K562 (cell line): ENCODE results near the gene FBXL13. TPM values are rescaled to one million over a fixed set of nuclear protein-coding genes. Genes with fewer than 3 reads are reported as not detected.

ENCODE experiments used
- BHLHE40 ChIP-seq: IDR thresholded peaks from 2 replicates; pipeline ENCODE4 v1.6.1; 2011; ENCODE audit warnings: low read length, improper control_type of control experiment
- CREB1 ChIP-seq, 2 experiments: sonication (generic) in 1 of 2; formaldehyde crosslinking in 1 of 2; IDR thresholded peaks; 2 replicates each; pipeline versions ENCODE4 v1.6.1 to v1.8.0; 2012 to 2022; ENCODE audit warnings: inconsistent platforms in 1 of 2, mild to moderate bottlenecking in 1 of 2, missing genetic modification reagents in 1 of 2, moderate library complexity in 1 of 2
- DPF2 ChIP-seq: fragments of 450-650 bp; IDR thresholded peaks from 2 replicates; pipeline ENCODE4 v1.6.1; 2016
- FOXK2 ChIP-seq, 2 experiments: fragments of 450-650 bp; IDR thresholded peaks in 1 of 2; conservative IDR thresholded peaks in 1 of 2; 2 replicates each; pipeline ENCODE4 v1.6.1; 2016; ENCODE audit warnings: low read depth in 2 of 2, mild to moderate bottlenecking in 1 of 2
- FOXP1 ChIP-seq: sonication (generic); formaldehyde crosslinking; IDR thresholded peaks from 2 replicates; pipeline ENCODE4 v1.8.0; 2022; ENCODE audit warnings: mild to moderate bottlenecking, missing genetic modification reagents
- GTF2F1 ChIP-seq: IDR thresholded peaks from 2 replicates; pipeline ENCODE4 v1.6.1; 2011; ENCODE audit warnings: low read depth, low read length, improper control_type of control experiment
- KAT8 ChIP-seq: fragments of 450-650 bp; IDR thresholded peaks from 2 replicates; pipeline ENCODE4 v1.6.1; 2016; ENCODE audit warnings: low read depth, mild to moderate bottlenecking
- KLF16 ChIP-seq: IDR thresholded peaks from 2 replicates; pipeline ENCODE4 v1.6.1; 2016; ENCODE audit warnings: antibody characterized with exemption
- L3MBTL2 ChIP-seq: fragments of 450-650 bp; IDR thresholded peaks from 2 replicates; pipeline ENCODE4 v1.6.1; 2016; ENCODE audit warnings: mild to moderate bottlenecking, moderate library complexity
- MTA3 ChIP-seq: fragments of 450-650 bp; formaldehyde crosslinking; IDR thresholded peaks from 2 replicates; pipeline ENCODE4 v1.6.1; 2017; ENCODE audit warnings: mild to moderate bottlenecking, borderline replicate concordance
- NCOA1 ChIP-seq: fragments of 450-650 bp; IDR thresholded peaks from 2 replicates; pipeline ENCODE4 v1.6.1; 2016; ENCODE audit warnings: low read depth
- NR4A1 ChIP-seq, 2 experiments: fragments of 250-450 bp in 1 of 2; fragments of 450-650 bp in 1 of 2; sonication (Bioruptor Pico) in 1 of 2; IDR thresholded peaks; 2 replicates each; pipeline versions ENCODE4 v1.4.0 to v1.6.1; 2016 to 2020; ENCODE audit warnings: mild to moderate bottlenecking in 2 of 2, missing compliant biosample characterization in 1 of 2, missing genetic modification characterization in 1 of 2, moderate library complexity in 1 of 2
- PYGO2 ChIP-seq: fragments of 450-650 bp; IDR thresholded peaks from 2 replicates; pipeline ENCODE4 v1.6.1; 2016; ENCODE audit warnings: mild to moderate bottlenecking, missing genetic modification characterization, moderate library complexity, missing compliant biosample characterization
- STAT5B ChIP-seq: fragments of 250-450 bp; sonication (Bioruptor Pico); IDR thresholded peaks from 2 replicates; pipeline ENCODE4 v1.8.0; 2021; ENCODE audit warnings: mild to moderate bottlenecking, inconsistent platforms
- TEAD2 ChIP-seq: fragments of 450-650 bp; IDR thresholded peaks from 2 replicates; pipeline ENCODE4 v1.6.1; 2016; ENCODE audit warnings: missing genetic modification characterization, control low read depth, missing compliant biosample characterization
- THRAP3 ChIP-seq: fragments of 450-650 bp; IDR thresholded peaks from 2 replicates; pipeline ENCODE4 v1.6.1; 2016; ENCODE audit warnings: mild to moderate bottlenecking, inconsistent platforms, borderline replicate concordance
- ZNF24 ChIP-seq: fragments of 450-650 bp; IDR thresholded peaks from 2 replicates; pipeline ENCODE4 v1.6.1; 2016
- ZNF384 ChIP-seq: IDR thresholded peaks from 2 replicates; pipeline ENCODE4 v1.6.1; 2012; ENCODE audit warnings: low read depth, low read length, improper control_type of control experiment
- ZNF644 ChIP-seq: fragments of 200-800 bp; sonication (Bioruptor generic); IDR thresholded peaks from 2 replicates; pipeline ENCODE4 v1.6.1; 2016; ENCODE audit warnings: low read depth, missing genetic modification characterization, missing compliant biosample characterization
- polyA plus RNA-seq, 8 experiments: library from polyadenylated mRNA; depleted of rRNA in 4 of 8; stranded (reverse) in 5 of 8; unstranded in 3 of 8; fragments of >200 nt; fragmentation: Nextera tagmentation in 2 of 8; fragmentation: Illumina TruSeq in 1 of 8; extraction: Ambion mirVana in 2 of 8; extraction: Trizol in 1 of 8; gene quantifications; 2 replicates each; pipeline versions ENCODE4 v1.2.1 to v1.2.3, GENCODE V29; 2011 to 2014; ENCODE audit warnings: inconsistent platforms in 1 of 8, missing spikeins in 1 of 8
- total RNA-seq, 7 experiments: library from RNA; depleted of rRNA in 6 of 7; stranded (reverse); fragments of >200 nt in 6 of 7; fragmentation: Illumina TruSeq in 2 of 7; extraction: Trizol in 2 of 7; gene quantifications; 2 replicates each; pipeline versions ENCODE4 v1.2.1 to v1.2.3, GENCODE V29; 2011 to 2021; ENCODE audit warnings: low replicate concordance in 1 of 7
- TF ChIP-seq, protein P1 (sequence below): sonication (generic); formaldehyde crosslinking; IDR thresholded peaks from 2 replicates; pipeline ENCODE4 v1.8.0; 2022; ENCODE audit warnings: mild to moderate bottlenecking, low read depth, missing genetic modification reagents
- TF ChIP-seq, protein P2 (sequence below): fragments of 450-650 bp; formaldehyde crosslinking; IDR thresholded peaks from 2 replicates; pipeline ENCODE4 v1.4.0; 2020; ENCODE audit warnings: mild to moderate bottlenecking, mixed read lengths
- TF ChIP-seq, protein P3 (sequence below): sonication (generic); formaldehyde crosslinking; IDR thresholded peaks from 2 replicates; pipeline ENCODE4 v1.8.0; 2022; ENCODE audit warnings: missing genetic modification reagents, mild to moderate bottlenecking, moderate library complexity, borderline replicate concordance
- TF ChIP-seq, protein P4 (sequence below), 3 experiments: IDR thresholded peaks in 2 of 3; conservative IDR thresholded peaks in 1 of 3; 2 replicates each; pipeline ENCODE4 v1.5.1; 2011 to 2012; ENCODE audit warnings: low read length in 3 of 3, mild to moderate bottlenecking in 3 of 3, control low read depth in 2 of 3, improper control_type of control experiment in 1 of 3, inconsistent platforms in 1 of 3, low read depth in 1 of 3, mixed read lengths in 1 of 3, moderate library complexity in 1 of 3; ENCODE audit not compliant: insufficient read depth in 2 of 3

Gene FBXL13
- total and polyA plus RNA-seq, 9 of the 15 experiments (the other 6 are each of a cell fraction or from before 2014, with no cell fraction given), result 16.3 to 55.0 (median 25.4) TPM

DNA sequence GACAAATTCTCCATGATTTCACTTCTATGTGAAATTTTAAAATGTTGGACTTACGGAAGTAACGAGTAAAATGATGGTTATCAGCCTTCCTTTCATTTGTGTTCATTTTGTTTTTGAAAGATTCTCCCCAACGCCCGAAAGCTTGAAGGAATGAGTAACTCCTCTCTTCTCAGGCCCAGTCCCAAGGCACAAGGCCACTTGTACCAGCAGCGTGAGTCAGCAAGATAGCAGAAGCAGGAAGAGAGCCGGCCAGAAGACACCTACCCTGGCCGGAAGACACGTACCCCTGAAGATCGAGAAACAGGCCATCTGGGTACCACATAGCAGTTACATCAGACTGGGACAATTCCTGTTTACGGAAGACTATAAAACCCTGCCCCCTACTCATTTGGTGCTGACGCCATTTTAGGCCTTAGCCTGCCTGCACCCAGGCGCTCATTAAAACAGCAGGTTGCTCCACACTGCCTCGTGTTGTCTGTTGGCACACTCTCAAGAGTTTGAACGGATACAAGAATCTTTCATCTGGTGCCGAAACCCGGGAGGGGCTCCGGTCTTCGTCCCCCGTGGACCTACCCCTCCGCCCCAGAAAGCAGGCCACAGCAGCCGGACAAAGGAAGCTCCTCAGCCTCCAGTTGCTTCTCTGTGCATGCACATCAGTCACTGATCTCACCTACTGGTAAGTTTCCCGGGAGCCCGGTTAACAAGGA is 101.3 kb downstream of the FBXL13 start (continued):
- TF ChIP-seq, protein P1, sequence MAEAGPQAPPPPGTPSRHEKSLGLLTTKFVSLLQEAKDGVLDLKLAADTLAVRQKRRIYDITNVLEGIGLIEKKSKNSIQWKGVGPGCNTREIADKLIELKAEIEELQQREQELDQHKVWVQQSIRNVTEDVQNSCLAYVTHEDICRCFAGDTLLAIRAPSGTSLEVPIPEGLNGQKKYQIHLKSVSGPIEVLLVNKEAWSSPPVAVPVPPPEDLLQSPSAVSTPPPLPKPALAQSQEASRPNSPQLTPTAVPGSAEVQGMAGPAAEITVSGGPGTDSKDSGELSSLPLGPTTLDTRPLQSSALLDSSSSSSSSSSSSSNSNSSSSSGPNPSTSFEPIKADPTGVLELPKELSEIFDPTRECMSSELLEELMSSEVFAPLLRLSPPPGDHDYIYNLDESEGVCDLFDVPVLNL (CRISPR knock-in tag), result no peak
- no peak for TF ChIP-seq NR4A1 (CRISPR knock-in tag; IDR thresholded peaks at IDR 0.05)
- TF ChIP-seq NR4A1 (tag; IDR thresholded peaks at IDR 0.05), result 0 out of 2 replicates have a peak, but pooled peaks have one; percentile 76
- TF ChIP-seq KAT8, result 0 out of 2 replicates have a peak, but pooled peaks have one; percentile 70
- TF ChIP-seq L3MBTL2, result peak; percentile 97
- TF ChIP-seq ZNF384, result 0 out of 2 replicates have a peak, but pooled peaks have one; percentile 5
- TF ChIP-seq STAT5B (CRISPR knock-in tag), result no peak
- TF ChIP-seq FOXP1 (CRISPR knock-in tag), result peak; percentile 97
- peak; percentile 97 for TF ChIP-seq MTA3
- peak; percentile 62; the same call in 1 of the 2 replicates for TF ChIP-seq CREB1 (IDR thresholded peaks at IDR 0.05)
- TF ChIP-seq CREB1 (CRISPR knock-in tag; IDR thresholded peaks at IDR 0.05), result peak; percentile 53; the same call in 1 of the 2 replicates
- TF ChIP-seq TEAD2 (tag), result no peak
- TF ChIP-seq ZNF24, result peak; percentile 71
- TF ChIP-seq, protein P2, sequence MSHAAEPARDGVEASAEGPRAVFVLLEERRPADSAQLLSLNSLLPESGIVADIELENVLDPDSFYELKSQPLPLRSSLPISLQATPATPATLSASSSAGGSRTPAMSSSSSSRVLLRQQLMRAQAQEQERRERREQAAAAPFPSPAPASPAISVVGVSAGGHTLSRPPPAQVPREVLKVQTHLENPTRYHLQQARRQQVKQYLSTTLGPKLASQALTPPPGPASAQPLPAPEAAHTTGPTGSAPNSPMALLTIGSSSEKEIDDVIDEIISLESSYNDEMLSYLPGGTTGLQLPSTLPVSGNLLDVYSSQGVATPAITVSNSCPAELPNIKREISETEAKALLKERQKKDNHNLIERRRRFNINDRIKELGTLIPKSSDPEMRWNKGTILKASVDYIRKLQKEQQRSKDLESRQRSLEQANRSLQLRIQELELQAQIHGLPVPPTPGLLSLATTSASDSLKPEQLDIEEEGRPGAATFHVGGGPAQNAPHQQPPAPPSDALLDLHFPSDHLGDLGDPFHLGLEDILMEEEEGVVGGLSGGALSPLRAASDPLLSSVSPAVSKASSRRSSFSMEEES (CRISPR knock-in tag), result no peak
- TF ChIP-seq, protein P3, sequence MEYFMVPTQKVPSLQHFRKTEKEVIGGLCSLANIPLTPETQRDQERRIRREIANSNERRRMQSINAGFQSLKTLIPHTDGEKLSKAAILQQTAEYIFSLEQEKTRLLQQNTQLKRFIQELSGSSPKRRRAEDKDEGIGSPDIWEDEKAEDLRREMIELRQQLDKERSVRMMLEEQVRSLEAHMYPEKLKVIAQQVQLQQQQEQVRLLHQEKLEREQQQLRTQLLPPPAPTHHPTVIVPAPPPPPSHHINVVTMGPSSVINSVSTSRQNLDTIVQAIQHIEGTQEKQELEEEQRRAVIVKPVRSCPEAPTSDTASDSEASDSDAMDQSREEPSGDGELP (CRISPR knock-in tag), result peak; percentile 82; the same call in 1 of the 2 replicates
- TF ChIP-seq KLF16, result peak; percentile 22; the same call in 1 of the 2 replicates
- TF ChIP-seq ZNF644 (tag), result peak; percentile 77; the same call in 1 of the 2 replicates
- peak; percentile 93 to 96; a peak in 3 of 4 replicates for TF ChIP-seq FOXK2 (conservative IDR thresholded peaks at IDR 0.05 in 1 of 2, IDR thresholded peaks at IDR 0.05 in 1 of 2; ENCODE audit: low read depth in 2 of 2)
- TF ChIP-seq PYGO2, result 0 out of 2 replicates have a peak, but pooled peaks have one; percentile 35
- TF ChIP-seq BHLHE40, result 0 out of 2 replicates have a peak, but pooled peaks have one; percentile 5
- peak; percentile 85 for TF ChIP-seq DPF2
- 0 out of 2 replicates have a peak, but pooled peaks have one; percentile 9 for TF ChIP-seq THRAP3
- TF ChIP-seq, protein P4, sequence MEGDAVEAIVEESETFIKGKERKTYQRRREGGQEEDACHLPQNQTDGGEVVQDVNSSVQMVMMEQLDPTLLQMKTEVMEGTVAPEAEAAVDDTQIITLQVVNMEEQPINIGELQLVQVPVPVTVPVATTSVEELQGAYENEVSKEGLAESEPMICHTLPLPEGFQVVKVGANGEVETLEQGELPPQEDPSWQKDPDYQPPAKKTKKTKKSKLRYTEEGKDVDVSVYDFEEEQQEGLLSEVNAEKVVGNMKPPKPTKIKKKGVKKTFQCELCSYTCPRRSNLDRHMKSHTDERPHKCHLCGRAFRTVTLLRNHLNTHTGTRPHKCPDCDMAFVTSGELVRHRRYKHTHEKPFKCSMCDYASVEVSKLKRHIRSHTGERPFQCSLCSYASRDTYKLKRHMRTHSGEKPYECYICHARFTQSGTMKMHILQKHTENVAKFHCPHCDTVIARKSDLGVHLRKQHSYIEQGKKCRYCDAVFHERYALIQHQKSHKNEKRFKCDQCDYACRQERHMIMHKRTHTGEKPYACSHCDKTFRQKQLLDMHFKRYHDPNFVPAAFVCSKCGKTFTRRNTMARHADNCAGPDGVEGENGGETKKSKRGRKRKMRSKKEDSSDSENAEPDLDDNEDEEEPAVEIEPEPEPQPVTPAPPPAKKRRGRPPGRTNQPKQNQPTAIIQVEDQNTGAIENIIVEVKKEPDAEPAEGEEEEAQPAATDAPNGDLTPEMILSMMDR (IDR thresholded peaks at IDR 0.05 in 2 of 3, conservative IDR thresholded peaks at IDR 0.05 in 1 of 3; ENCODE audit: insufficient read depth in 2 of 3, low read depth in 1 of 3, low read length in 3 of 3), result no peak
- TF ChIP-seq GTF2F1, result peak; percentile 60; the same call in 1 of the 2 replicates
- peak; percentile 76 for TF ChIP-seq NCOA1
